WERI-Rb-1 (cell line): Measurements from ENCODE around the gene CDON.

Experiments
- DNase-seq: peaks from one replicate; pipeline ENCODE4 v3.0.0-alpha.2; 2020
- H3K27ac ChIP-seq: fragments of 250-450 bp; sonication (Bioruptor Pico); 2 replicates; pipeline ENCODE4 v1.5.1; 2020; ENCODE audit warnings: mild to moderate bottlenecking, moderate library complexity
- H3K27me3 ChIP-seq: fragments of 250-450 bp; sonication (Bioruptor Pico); 2 replicates; pipeline ENCODE4 v1.5.1; 2021; ENCODE audit warnings: mild to moderate bottlenecking, low read depth, moderate library complexity; ENCODE audit not compliant: insufficient read depth, severe bottlenecking
- H3K36me3 ChIP-seq: fragments of 250-450 bp; sonication (Bioruptor Pico); 2 replicates; pipeline ENCODE4 v1.5.1; 2020; ENCODE audit warnings: mild to moderate bottlenecking, moderate library complexity
- H3K4me3 ChIP-seq: 2 replicates; pipeline ENCODE4 v1.5.1; 2011; ENCODE audit warnings: low read depth, mild to moderate bottlenecking, control low read depth, low read length
- H3K9me3 ChIP-seq: fragments of 250-450 bp; sonication (Bioruptor Pico); 2 replicates; pipeline ENCODE4 v1.5.1; 2021; ENCODE audit warnings: mild to moderate bottlenecking, moderate library complexity; ENCODE audit not compliant: severe bottlenecking
- TF ChIP-seq, protein P1 (sequence below): IDR thresholded peaks from 2 replicates; pipeline ENCODE4 v1.5.1; 2011; ENCODE audit warnings: low read depth, mild to moderate bottlenecking, control low read depth, inconsistent platforms, low read length

CDON gene

DNA sequence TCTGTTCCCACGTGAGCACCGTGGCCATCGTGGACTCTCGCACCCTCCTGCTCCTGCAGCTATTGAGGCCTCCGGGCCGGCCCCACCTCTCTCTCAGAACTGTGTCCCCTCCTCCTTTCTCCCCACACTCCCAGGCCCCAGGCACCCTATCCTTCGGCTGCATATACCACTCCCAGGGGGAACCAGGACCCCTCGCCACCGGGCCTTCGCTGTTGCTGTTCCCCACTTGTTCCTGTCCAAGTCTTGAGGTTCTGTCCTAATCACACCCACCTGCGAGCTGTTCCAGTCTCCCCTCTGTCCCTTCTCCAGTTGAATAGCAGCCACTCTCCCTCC is 43.0 kb upstream of the CDON start:
- H3K9me3 ChIP-seq, result no peaks in the 10 kb centered on the region
- TF ChIP-seq, protein P1, sequence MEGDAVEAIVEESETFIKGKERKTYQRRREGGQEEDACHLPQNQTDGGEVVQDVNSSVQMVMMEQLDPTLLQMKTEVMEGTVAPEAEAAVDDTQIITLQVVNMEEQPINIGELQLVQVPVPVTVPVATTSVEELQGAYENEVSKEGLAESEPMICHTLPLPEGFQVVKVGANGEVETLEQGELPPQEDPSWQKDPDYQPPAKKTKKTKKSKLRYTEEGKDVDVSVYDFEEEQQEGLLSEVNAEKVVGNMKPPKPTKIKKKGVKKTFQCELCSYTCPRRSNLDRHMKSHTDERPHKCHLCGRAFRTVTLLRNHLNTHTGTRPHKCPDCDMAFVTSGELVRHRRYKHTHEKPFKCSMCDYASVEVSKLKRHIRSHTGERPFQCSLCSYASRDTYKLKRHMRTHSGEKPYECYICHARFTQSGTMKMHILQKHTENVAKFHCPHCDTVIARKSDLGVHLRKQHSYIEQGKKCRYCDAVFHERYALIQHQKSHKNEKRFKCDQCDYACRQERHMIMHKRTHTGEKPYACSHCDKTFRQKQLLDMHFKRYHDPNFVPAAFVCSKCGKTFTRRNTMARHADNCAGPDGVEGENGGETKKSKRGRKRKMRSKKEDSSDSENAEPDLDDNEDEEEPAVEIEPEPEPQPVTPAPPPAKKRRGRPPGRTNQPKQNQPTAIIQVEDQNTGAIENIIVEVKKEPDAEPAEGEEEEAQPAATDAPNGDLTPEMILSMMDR, result no peak
- no peak overlapping the region for H3K4me3 ChIP-seq
- H3K36me3 ChIP-seq, result no peaks in the 10 kb centered on the region
- no peaks in the 10 kb centered on the region for H3K27me3 ChIP-seq
- H3K27ac ChIP-seq, result no peak overlapping the region
- DNase-seq, result no peak

DNA sequence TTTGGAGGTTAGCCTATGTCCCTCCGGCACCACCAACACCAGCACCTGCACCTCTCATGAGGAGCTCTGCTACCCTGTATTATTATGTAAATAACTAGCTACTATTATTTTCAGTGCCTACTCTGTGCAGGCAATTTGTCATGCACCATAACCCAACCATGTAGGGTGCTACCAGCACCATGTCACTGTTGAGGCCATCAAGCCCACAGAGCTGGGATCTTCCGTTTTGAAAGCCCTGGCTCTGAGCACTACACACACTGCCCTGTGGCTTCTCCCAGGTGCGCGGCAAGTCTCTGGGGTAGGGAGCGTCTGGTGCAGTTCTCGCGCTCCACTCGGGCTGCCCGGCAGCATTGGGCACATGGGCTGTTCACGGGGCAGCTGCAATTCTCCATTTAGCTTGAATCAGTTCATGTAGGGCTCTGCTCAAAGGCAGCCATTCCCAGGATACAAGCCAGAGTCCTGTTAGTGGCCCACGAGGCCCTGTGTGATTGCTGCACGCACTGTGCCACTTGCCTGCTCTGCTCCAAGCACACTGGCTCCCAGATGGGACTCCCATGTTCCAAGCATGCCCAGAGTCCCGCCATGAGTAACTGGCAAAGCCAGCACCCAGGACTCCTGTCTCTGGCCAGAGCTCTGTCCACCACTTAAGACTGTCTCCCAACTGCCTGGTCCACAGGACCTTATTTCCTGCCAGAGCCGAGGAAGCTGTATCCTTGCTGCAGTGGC is 42.5 kb upstream of the CDON start:
- no peaks in the 10 kb centered on the region for H3K36me3 ChIP-seq
- no peak overlapping the region for H3K27ac ChIP-seq
- TF ChIP-seq, protein P1, result no peak
- no peaks in the 10 kb centered on the region for H3K9me3 ChIP-seq
- no peak for DNase-seq
- H3K4me3 ChIP-seq, result no peak overlapping the region
- no peaks in the 10 kb centered on the region for H3K27me3 ChIP-seq

DNA sequence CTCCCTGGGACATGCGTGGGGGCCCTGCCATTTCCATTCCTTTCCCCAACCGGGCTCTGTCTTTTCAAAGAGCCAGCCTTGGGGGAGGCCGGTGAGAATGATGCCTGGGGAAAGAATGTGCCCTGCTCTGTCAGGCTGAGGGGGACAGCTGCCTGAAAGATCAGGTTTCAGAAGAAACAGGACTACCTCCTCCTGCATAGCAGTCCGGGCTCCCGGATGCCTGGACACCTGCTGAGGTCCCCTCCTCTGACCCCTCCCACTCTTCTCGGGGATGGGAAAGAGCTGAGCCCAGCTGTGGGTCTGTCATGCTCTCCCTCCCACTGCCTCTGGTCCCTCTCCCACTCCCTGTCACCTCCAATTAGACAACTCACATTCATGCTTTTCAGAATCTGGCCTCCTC is 41.8 kb upstream of the CDON start:
- H3K9me3 ChIP-seq, result no peaks in the 10 kb centered on the region
- TF ChIP-seq, protein P1, result no peak
- no peak overlapping the region for H3K27ac ChIP-seq
- no peaks in the 10 kb centered on the region for H3K27me3 ChIP-seq
- DNase-seq, result peak; percentile 65
- H3K4me3 ChIP-seq, result no peak overlapping the region
- H3K36me3 ChIP-seq, result no peaks in the 10 kb centered on the region

DNA sequence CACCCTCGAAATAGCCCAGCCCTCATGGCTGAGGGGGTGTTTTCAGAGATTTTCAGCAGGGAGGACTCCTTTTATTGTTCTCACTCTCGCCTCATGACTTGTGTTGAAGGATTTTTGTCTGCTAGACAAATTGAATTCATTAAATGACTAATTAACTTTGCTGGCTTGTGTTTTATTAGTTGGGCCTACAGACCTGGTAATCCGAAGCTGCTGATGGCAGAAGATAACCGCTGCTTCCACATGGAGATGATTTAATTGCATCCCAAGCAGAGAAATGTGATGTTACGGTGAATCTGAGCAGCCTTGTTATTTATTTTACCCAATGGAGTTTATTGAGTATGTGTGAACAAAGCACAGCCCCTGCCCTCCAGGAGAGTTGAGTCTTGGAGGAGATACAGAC is 40.5 kb upstream of the CDON start:
- Histone ChIP-seq H3K4me3 (no peak overlapping the region), H3K9me3 (no peaks in the 10 kb centered on the region), H3K27me3 (no peaks in the 10 kb centered on the region), H3K36me3 (no peaks in the 10 kb centered on the region), H3K27ac (no peak overlapping the region)
- DNase-seq, result no peak
- TF ChIP-seq, protein P1, result no peak

DNA sequence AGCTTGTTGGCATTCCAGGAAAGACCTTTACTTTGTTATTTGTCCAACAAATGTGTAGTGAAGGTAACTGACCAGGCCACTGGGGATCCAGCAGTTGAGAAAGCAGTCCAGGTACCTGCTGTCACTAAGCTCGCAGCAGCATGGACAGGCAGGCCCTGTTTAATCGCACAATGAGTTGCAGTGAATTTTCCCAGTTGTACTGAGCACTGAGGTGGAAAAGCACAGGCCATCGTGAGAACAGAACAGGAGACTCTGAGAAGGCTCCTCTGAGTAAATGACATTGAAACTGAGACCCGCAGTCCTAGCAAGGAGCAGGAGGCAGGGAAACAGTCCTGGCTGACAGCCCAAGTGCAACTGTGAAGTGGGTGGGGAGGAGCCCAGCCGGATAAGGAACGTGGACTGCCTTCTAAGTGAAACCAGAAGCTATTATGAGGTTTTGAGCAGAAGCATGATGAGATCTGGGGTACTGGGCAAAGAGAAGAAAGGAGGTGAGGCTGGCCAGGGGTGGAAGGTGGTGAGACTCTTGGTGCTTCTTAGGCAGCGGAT is 39.8 kb upstream of the CDON start:
- H3K27ac ChIP-seq, result no peak overlapping the region
- H3K4me3 ChIP-seq, result no peak overlapping the region
- no peaks in the 10 kb centered on the region for H3K36me3 ChIP-seq
- no peaks in the 10 kb centered on the region for H3K27me3 ChIP-seq
- DNase-seq, result no peak
- TF ChIP-seq, protein P1, result no peak
- no peaks in the 10 kb centered on the region for H3K9me3 ChIP-seq

DNA sequence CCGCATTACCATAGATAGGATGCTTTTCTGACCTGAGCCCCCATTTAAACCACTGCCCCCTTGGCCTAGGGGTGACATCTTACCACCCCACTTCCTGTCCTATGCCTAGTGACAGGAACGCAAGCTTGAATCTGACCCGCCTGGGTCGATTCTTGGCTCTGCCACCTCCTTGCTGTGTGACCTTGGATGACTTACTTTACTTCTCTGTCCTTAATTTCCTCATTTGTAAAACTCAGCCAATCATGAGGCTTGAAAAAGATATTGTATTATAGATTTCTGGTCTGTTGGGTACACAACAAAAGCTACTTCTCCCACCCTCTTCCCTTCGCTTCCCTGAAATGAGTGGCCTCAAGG is 39.2 kb upstream of the CDON start:
- no peaks in the 10 kb centered on the region for H3K9me3 ChIP-seq

More for the DNA sequence above, 39.2 kb upstream of the CDON start:
- DNase-seq, result no peak
- no peaks in the 10 kb centered on the region for H3K36me3 ChIP-seq
- H3K4me3 ChIP-seq, result no peak overlapping the region
- TF ChIP-seq, protein P1, result no peak
- H3K27ac ChIP-seq, result no peak overlapping the region
- H3K27me3 ChIP-seq, result no peaks in the 10 kb centered on the region
